GM11168 (cell line): Measurements from ENCODE around the gene DIP2B.

ENCODE experiments used
- in situ Hi-C: fragments of 300-500 bp; cut with MboI; formaldehyde crosslinking; loops from one replicate; pipeline ENCODE4 v1.12.0; 2022; ENCODE audit warnings: low sequenced_read_pairs; ENCODE audit not compliant: unreplicated experiment

Gene DIP2B

DNA sequence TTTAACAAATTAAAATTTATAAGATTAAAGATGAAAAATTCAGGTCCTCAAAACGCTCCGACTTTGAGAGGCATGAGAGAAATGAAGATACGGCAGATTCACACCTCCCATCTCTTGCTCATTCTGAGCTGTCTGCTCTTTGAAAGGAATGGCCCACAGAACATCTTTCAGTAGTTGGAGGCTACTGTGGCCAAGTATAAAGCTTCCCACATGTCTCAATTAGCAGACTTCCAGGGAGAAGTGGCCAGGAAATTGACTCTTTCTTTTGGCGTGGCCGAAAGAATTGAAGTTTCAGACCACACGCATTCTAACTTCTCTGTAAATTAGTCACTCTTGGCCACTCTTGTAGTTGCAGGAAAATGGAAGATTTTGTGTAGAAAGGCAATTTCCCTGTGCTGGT is 129.2 kb downstream of the DIP2B start:
- in situ Hi-C loops = no loop called here

GRCh38 chr12:50634379-50634778 is 129.6 kb downstream of the DIP2B start:
- in situ Hi-C loops = no loop called here

DNA sequence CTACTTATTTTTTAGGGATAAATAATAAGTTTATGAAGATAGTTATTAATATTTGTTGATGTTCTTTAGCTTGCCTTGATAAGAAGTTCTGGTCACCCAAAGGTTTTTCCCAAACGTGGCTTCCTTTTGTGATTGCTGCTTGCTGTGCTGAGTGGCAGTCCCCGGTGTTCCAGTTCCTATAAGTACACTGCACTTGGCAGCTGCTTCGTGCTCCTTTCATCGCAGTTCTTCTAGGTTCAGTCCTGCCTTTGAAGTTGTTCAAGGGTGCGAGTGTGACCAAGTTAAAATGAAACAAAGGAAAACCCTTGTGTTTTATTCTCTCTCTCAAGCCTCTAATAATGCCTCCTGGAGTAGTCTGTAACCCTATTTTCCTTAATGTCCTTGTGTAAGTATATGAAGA is 130.6 kb downstream of the DIP2B start:
- in situ Hi-C loops = no loop called here

GRCh38 chr12:50635857-50636256 is 131.1 kb downstream of the DIP2B start:
- in situ Hi-C loops = no loop called here

DNA sequence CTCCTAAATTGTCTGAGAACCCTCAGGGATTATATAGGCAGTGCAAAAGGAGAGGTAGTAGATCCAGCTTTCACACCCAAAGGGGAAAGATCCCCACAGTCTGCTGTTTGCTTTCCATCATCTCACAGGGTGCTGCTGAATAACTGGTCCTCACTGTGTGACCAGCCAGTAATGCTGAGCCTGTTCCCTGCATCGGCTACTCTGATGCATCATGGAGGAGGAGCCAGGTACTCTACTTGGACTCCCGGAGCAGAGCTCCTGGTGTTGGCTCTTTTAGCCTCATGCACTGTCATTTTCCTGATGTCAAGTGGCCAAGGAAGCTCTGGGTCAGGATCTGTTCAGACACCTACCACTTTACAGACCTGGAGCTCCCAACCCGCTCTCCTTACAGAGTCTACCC is 131.7 kb downstream of the DIP2B start:
- in situ Hi-C loops = no loop called here

DNA sequence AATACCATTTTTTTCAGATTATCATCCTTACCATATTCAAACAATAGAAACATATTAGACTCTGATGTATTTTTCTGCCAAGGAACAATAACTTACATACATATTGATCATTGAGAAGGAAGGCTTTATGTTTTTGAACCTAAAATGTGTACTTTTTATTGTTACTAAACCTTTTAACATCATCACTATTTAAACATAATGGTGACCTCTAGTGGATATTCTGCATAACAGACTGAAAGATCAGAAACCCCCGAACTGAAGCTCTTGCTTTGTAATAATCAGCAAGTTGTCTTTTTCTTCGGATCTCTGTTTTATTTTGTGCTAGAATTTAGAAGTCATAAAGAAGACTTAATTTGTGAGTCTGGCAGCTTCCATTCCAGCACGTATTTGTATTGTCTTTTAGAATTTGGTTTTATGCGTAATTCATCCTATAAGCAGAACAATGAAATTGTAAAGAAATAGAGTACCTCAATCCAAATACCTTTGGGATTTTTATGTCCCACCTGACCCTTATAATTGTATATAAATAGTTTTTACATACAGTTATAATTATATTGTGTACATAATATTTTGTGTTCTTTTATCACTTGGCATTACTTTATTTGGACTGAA is 133.2 kb downstream of the DIP2B start:
- in situ Hi-C loops = no loop called here

DNA sequence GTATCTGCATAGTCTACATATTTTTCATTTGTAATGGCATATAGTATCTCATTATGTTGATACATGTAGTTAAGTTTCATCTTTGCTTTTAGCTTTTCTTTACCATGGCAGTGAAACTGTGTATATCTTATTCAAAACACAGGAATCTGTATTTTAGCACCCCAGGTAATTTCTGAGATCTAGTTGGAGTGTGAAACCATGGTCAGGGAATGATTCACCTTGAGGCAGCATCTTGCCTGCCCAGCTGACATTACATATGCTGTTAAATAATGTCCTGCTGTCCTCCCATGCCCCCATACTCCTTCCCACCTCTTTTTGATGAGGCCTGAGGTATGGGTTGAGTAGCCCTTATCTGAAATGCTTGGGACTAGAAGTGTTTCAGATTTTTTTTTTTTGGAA is 133.7 kb downstream of the DIP2B start:
- in situ Hi-C loops = no loop called here

DNA sequence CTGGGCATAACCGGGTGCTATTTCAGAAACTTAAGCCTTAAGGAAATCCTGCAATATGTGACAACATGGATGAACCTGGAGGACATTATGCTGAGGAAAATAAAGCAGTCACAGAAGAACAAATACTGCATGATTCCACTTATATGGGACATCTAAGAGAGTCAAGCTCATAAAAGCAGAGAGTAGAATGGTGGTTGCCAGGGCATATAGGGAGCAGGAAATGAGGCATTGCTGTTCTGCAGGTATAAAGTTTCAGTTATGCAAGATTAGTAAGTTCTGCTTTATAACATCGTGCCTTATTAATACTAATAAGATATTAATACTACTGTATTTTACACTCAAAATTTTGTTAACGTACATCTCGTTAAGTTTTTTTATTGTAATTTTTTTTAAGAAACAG is 134.9 kb downstream of the DIP2B start:
- in situ Hi-C loops = loop anchor here (5.0 kb wide), 1 partner anchor 137 kb away; the partner anchor contains the start of gene DIP2B

DNA sequence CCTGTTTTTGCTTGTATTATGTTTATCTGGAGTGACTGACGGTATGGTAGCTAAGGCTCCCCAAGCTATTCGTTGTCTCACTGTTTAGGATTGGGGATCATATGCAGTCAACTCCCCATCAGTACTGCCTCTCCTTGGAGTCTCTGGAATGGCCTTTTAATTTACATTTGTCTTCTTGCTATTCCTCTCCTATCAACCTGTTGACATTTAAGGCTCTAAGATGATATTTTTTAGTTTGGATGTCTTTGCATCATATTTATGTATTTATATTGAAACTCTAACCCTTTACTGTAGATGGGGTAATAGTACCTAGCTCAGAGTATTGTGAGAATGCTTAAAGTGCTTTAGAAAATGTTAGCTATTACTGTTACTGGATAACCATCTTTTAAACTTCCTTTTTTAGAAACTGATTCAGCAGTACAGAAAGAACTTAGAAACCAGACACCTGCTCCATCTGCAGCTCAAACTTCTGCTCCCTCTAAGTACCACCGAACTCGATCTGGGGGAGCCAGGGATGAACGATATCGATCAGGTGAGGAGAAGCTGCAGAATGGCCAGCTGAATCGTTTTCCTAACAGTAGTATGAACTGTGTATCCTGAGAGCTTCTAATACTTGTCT is 135.6 kb downstream of the DIP2B start:
- in situ Hi-C loops = loop anchor here (5.0 kb wide), 1 partner anchor 138 kb away; the partner anchor contains the start of gene DIP2B

GRCh38 chr12:50641566-50641965 is 136.8 kb downstream of the DIP2B start:
- in situ Hi-C loops = loop anchor here (5.0 kb wide), 1 partner anchor 139 kb away; the partner anchor contains the start of gene DIP2B

DNA sequence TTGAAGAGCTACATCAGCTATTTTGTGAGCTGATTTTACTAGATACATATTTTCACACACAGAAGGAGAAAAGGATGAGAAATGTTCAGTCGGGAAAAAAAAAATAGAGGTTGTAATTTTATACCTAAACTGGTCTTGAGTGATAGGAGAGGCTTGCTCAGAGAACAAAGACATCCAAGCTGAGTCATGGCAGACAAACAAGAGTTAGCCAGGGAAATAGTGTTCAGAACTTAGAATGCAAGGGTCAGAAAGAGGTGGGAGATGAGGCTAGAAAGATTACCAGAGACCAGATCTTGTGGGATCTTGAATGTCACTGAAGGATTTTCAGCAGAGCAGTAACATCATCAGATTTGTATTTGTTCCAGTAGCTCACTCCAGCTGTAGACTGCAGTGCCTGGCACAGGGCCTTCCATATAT is 137.3 kb downstream of the DIP2B start:
- in situ Hi-C loops = loop anchor here (5.0 kb wide), 1 partner anchor 140 kb away; the partner anchor contains the start of gene DIP2B

- in situ Hi-C loops = loop anchor here (5.0 kb wide), 1 partner anchor 140 kb away; the partner anchor contains the start of gene DIP2B
Measured at GRCh38 chr12:50642761-50643160, 138.0 kb downstream of the DIP2B start.

- in situ Hi-C loops = no loop called here
Measured at GRCh38 chr12:50647031-50647430, 142.2 kb downstream of the DIP2B start.

GRCh38 chr12:50647479-50647878 is 142.7 kb downstream of the DIP2B start:
- in situ Hi-C loops = no loop called here

GRCh38 chr12:50650285-50650684 is 145.5 kb downstream of the DIP2B start:
- in situ Hi-C loops = no loop called here

GRCh38 chr12:50655374-50655921 is 150.7 kb downstream of the DIP2B start:
- in situ Hi-C loops = no loop called here

DNA sequence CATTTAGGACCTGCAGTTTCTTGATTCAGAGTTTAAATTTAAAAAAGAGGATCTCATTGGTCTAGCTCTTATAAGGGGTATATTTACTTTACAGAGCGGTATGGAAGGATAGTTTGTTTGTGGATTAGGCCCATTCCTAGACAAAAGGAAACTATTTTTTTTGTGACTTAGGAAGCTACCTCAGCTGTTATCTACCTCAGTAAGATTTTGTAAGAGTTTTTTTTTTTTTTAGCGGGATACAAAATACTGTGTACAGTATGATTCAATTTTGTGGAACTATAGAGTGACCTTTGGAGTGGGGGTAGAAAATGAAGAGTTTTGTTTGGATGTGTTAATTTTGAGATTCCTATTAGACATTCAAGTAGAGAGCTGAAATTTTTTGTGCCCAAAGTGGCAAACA is 154.5 kb downstream of the DIP2B start:
- in situ Hi-C loops = no loop called here

GRCh38 chr12:50659690-50660424 is 155.1 kb downstream of the DIP2B start:
- in situ Hi-C loops = no loop called here

GRCh38 chr12:50660425-50660822 is 155.6 kb downstream of the DIP2B start:
- in situ Hi-C loops = no loop called here

DNA sequence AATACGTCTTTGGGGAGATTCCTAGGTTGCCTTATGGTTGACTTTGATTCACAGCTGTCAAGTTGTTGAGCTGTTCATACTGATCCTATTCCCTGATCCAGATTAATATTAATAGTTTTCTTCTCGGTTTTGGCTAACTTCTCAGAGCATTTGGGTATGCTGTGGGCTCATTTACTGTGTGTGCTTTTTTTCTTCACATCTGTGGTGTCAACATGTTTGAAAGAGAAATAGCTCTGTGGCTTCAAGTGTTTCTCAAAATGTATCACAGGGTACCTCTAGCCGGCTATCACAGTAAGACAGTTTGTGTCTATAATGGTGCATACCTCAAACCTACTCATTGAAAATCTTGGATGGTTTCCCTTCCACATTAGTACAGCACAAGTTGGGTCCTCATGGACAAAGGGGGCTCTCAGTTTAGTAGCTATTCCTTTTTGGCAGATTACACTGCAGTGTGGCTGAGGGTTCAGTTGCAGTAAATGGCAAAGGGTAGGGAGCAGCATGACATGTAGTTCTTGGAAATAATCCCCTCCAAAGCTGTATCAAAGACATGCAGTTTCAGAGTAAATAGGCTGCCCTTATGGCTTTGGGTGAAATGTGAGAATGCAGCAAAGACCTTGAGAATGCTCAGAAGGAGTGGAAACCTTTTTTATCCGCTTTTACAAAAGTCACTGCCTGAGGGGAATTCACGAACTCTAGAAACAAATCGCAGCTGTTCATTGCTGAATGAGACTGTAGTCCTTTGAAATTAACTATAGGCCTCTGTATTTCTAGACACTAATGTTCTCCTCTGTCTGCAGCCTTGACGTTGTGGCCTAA is 156.7 kb downstream of the DIP2B start:
- in situ Hi-C loops = no loop called here
